Natural killer cell (primary cell): ENCODE results near the gene ITPKB. TPM values are rescaled to one million over a fixed set of nuclear protein-coding genes. Genes with fewer than 3 reads are reported as not detected.

Experiments used
- ATAC-seq, 3 donors: fragments of 150-1000 bp in 2 of 3; fragments of 200-7000 bp in 1 of 3; cut with Tn5 transposase; 1 replicate in 1 of 3; 2 replicates in 2 of 3; pipeline ENCODE4 v1.10.0; 2021; ENCODE audit warnings: mild to moderate bottlenecking in 2 of 3, moderate library complexity in 2 of 3
- DNase-seq, 2 donors: peaks; one replicate each; pipeline versions ENCODE4 v3.0.0 to v3.0.0-alpha.2; 2013 to 2021; ENCODE audit warnings: mixed read lengths in 1 of 2
- H3K27ac ChIP-seq: one replicate; pipeline ENCODE4 v1.5.1; 2013; ENCODE audit warnings: mild to moderate bottlenecking, low read length
- H3K27me3 ChIP-seq: one replicate; pipeline ENCODE4 v1.6.1; 2013; ENCODE audit warnings: low read length; ENCODE audit not compliant: control insufficient read depth, insufficient read depth
- H3K36me3 ChIP-seq: one replicate; pipeline ENCODE4 v1.6.1; 2013; ENCODE audit warnings: low read length; ENCODE audit not compliant: control insufficient read depth, insufficient read depth
- H3K4me1 ChIP-seq: one replicate; pipeline ENCODE4 v1.6.1; 2013; ENCODE audit warnings: low read length; ENCODE audit not compliant: control insufficient read depth, insufficient read depth
- H3K4me3 ChIP-seq: one replicate; pipeline ENCODE4 v1.5.1; 2013; ENCODE audit warnings: low read length
- H3K9me3 ChIP-seq: one replicate; pipeline ENCODE4 v1.6.1; 2013; ENCODE audit warnings: low read length; ENCODE audit not compliant: control insufficient read depth, insufficient read depth
- H3K27ac Mint-ChIP-seq, 2 donors: one replicate each; pipeline ENCODE4 v1.8.0; 2022; ENCODE audit warnings: mild to moderate bottlenecking in 2 of 2, mixed read lengths in 2 of 2, moderate library complexity in 1 of 2
- H3K27me3 Mint-ChIP-seq, 2 donors: one replicate each; pipeline ENCODE4 v1.8.0; 2022; ENCODE audit warnings: low read depth in 2 of 2, mixed read lengths in 2 of 2
- H3K36me3 Mint-ChIP-seq: one replicate; pipeline ENCODE4 v1.8.0; 2022; ENCODE audit warnings: mixed read lengths
- H3K4me1 Mint-ChIP-seq, 2 donors: one replicate each; pipeline ENCODE4 v1.8.0; 2022; ENCODE audit warnings: mixed read lengths in 2 of 2
- H3K4me3 Mint-ChIP-seq: one replicate; pipeline ENCODE4 v1.8.0; 2022; ENCODE audit warnings: mild to moderate bottlenecking, moderate library complexity, mixed read lengths
- H3K9me3 Mint-ChIP-seq, 2 donors: one replicate each; pipeline ENCODE4 v1.8.0; 2022; ENCODE audit warnings: mixed read lengths in 2 of 2
- CTCF ChIP-seq: fragments of 200-600 bp; IDR thresholded peaks from one replicate; pipeline ENCODE4 v1.8.0; 2022; ENCODE audit warnings: antibody characterized with exemption
- WGBS: methylation state at CpG from one replicate; pipeline ENCODE4 v1.1.7; 2013; ENCODE audit warnings: missing lambda C conversion rate; ENCODE audit not compliant: insufficient coverage; 5-methylcytosine and 5-hydroxymethylcytosine counted together
- intact Hi-C: fragments of 100-400 bp; cut with micrococcal nuclease; formaldehyde crosslinking; loops from one replicate; pipeline ENCODE4 v1.14.2; 2022
- total RNA-seq, 4 donors: library from RNA; stranded (reverse); fragments of 120-200 nt in 1 of 4; gene quantifications; one replicate each; pipeline versions ENCODE4 v1.2.3 to v1.2.4, GENCODE V29; 2013 to 2022

ITPKB gene
- total RNA-seq, 3 donors from 2014 or later (not counting 1 experiment from before 2014, with no cell fraction given): 92.2 to 133 (median 99.0) TPM

- TF ChIP-seq CTCF: no peak
- intact Hi-C loops: no loop called here
- WGBS: 69% methylated on average over 8 of the region's 8 CpGs
- no peaks in the 10 kb centered on the region for H3K9me3 Mint-ChIP-seq
- H3K27ac ChIP-seq: no peak overlapping the region
- no peak overlapping the region for H3K27ac Mint-ChIP-seq
- H3K4me1 ChIP-seq: peaks cover 2% of the 10 kb centered on the region
- H3K36me3 ChIP-seq: no peaks in the 10 kb centered on the region
- no peaks in the 10 kb centered on the region for H3K4me1 Mint-ChIP-seq
- no peak for ATAC-seq
- no peaks in the 10 kb centered on the region for H3K36me3 Mint-ChIP-seq
- H3K9me3 ChIP-seq: no peaks in the 10 kb centered on the region
- H3K27me3 Mint-ChIP-seq: peaks cover 0 to 6% of the 10 kb centered on the region in 2 donors
- no peak overlapping the region for H3K4me3 ChIP-seq
- no peak overlapping the region for H3K4me3 Mint-ChIP-seq
- H3K27me3 ChIP-seq: no peaks in the 10 kb centered on the region
- no peak for DNase-seq
Measured at GRCh38 chr1:226611301-226611700, 127.8 kb downstream of the ITPKB start.

- Histone ChIP-seq H3K27me3 (no peaks in the 10 kb centered on the region), H3K27ac (no peak overlapping the region), H3K36me3 (no peaks in the 10 kb centered on the region), H3K9me3 (no peaks in the 10 kb centered on the region), H3K4me3 (no peak overlapping the region), H3K4me1 (peaks cover 2% of the 10 kb centered on the region)
- Mint-ChIP-seq H3K36me3 (no peaks in the 10 kb centered on the region), H3K4me1 (no peaks in the 10 kb centered on the region), H3K4me3 (no peak overlapping the region), H3K27me3 (peaks cover 0 to 6% of the 10 kb centered on the region in 2 donors), H3K27ac (no peak overlapping the region), H3K9me3 (no peaks in the 10 kb centered on the region)
- intact Hi-C loops: no loop called here
- no peak for ATAC-seq
- 83% methylated on average over 7 of the region's 7 CpGs for WGBS
- no peak for DNase-seq
- TF ChIP-seq CTCF: no peak
Measured at GRCh38 chr1:226610671-226611070, 128.4 kb downstream of the ITPKB start.

- no peak for ATAC-seq
- Histone ChIP-seq H3K27me3 (no peaks in the 10 kb centered on the region), H3K9me3 (no peaks in the 10 kb centered on the region), H3K27ac (no peak overlapping the region), H3K4me3 (no peak overlapping the region), H3K4me1 (peaks cover 2% of the 10 kb centered on the region), H3K36me3 (no peaks in the 10 kb centered on the region)
- Mint-ChIP-seq H3K4me3 (no peak overlapping the region), H3K27me3 (peaks cover 0 to 6% of the 10 kb centered on the region in 2 donors), H3K4me1 (no peaks in the 10 kb centered on the region), H3K9me3 (no peaks in the 10 kb centered on the region), H3K27ac (no peak overlapping the region), H3K36me3 (no peaks in the 10 kb centered on the region)
- intact Hi-C loops: loop anchor here (2.0 kb wide), 1 partner anchor 63 kb away; no protein-coding TSS in a partner anchor
- WGBS: 90% methylated on average over 11 of the region's 11 CpGs
- no peak for DNase-seq
- TF ChIP-seq CTCF: no peak
Measured at GRCh38 chr1:226609836-226610455, 129.1 kb downstream of the ITPKB start.
